ENCODE measurements around the gene HNRNPA3.

- no peak for TF ChIP-seq POLR2AphosphoS5 (IDR thresholded peaks at IDR 0.05; ENCODE audit: borderline replicate concordance, low read depth, low read length)
- TF ChIP-seq EZH2 (IDR thresholded peaks at IDR 0.05) = no peak
- TF ChIP-seq FOXP2 (optimal IDR thresholded peaks at IDR 0.05; ENCODE audit: control extremely low read depth, extremely low read length, insufficient read depth) = no peak
Observed at GRCh38 chr2:177241711-177242120, 29.1 kb downstream of the HNRNPA3 start.
